ENCODE measurements around the gene SMAGP.

SMAGP gene

DNA sequence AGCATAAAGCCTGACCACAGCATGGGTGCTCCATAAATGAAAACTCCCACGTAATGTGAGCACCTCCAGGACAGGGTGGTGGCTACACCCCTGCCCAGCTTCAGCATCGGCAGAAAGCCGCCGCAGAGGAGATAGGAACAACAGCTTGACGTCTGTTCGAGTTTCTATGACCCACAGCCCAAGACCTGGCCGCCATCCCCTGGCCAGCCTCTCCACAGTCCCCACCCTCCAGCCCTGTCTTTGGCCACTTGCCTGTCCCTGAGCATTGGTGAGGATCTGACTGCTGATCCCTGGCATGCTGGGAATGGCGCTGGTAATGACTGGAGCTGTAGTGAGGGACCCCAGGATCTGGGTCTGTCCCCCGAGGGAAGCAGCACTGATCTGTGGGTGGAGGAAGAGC is 73.7 kb downstream of the SMAGP start:
- no peak for DNase-seq (ENCODE audit: low spot score)

DNA sequence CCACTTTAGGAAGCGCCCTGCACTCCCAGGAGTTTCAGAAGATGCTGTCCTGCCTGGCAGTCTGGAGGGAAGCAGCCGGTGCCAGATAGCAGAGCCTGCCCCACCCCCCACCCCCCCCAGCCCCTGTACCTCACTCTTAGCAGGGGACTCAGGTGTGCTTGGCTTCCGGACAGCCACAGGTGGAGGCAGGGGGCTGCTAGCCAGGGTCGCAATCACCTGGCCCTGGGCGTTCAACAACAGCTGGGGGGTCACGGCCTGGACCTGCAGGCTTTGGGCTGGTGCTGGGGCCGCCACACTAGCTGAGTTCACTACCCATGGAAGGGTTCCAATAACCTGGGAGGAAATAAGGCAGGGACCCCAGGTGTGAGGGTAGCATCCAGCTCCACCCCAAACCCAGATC is 74.4 kb downstream of the SMAGP start:
- DNase-seq (ENCODE audit: low spot score) = no peak
